Measurements from ENCODE around the gene ARVCF. TPM values are rescaled to one million over a fixed set of nuclear protein-coding genes. Genes with fewer than 3 reads are reported as not detected.
A peak's percentile ranks its signal among the peaks of the same experiment; 100 is the strongest.

ARVCF gene
- total RNA-seq, 1 donor from 2014 or later: 19.2 TPM

GRCh38 chr22:19996694-19997384 lies 19.8 kb downstream of the ARVCF start:
- no peak for DNase-seq (ENCODE audit: low read depth)
- peak; percentile 52 for FAIRE-seq
- no peak for TF ChIP-seq CTCF (IDR thresholded peaks at IDR 0.05; ENCODE audit: insufficient read depth, low read length, severe bottlenecking)
- H3K36me3 ChIP-seq (ENCODE audit: control insufficient read depth, insufficient read depth, low read length): no peaks in the 10 kb centered on the region
- H3K27me3 ChIP-seq (ENCODE audit: control insufficient read depth, insufficient read depth, low read length): peaks cover 4% of the 10 kb centered on the region
- H3K4me3 ChIP-seq (ENCODE audit: low read depth, low read length): no peak overlapping the region

GRCh38 chr22:19995611-19996339 lies 20.8 kb downstream of the ARVCF start:
- Histone ChIP-seq H3K27me3 (ENCODE audit: control insufficient read depth, insufficient read depth, low read length) (peaks cover 4% of the 10 kb centered on the region), H3K36me3 (ENCODE audit: control insufficient read depth, insufficient read depth, low read length) (no peaks in the 10 kb centered on the region), H3K4me3 (ENCODE audit: low read depth, low read length) (no peak overlapping the region)
- FAIRE-seq (no peak), DNase-seq (ENCODE audit: low read depth) (no peak)
- no peak for TF ChIP-seq CTCF (IDR thresholded peaks at IDR 0.05; ENCODE audit: insufficient read depth, low read length, severe bottlenecking)

- DNase-seq (ENCODE audit: low read depth) (no peak), FAIRE-seq (peak; percentile 68)
- TF ChIP-seq CTCF (IDR thresholded peaks at IDR 0.05; ENCODE audit: insufficient read depth, low read length, severe bottlenecking): no peak
- Histone ChIP-seq H3K27me3 (ENCODE audit: control insufficient read depth, insufficient read depth, low read length) (peaks cover 4% of the 10 kb centered on the region), H3K36me3 (ENCODE audit: control insufficient read depth, insufficient read depth, low read length) (no peaks in the 10 kb centered on the region), H3K4me3 (ENCODE audit: low read depth, low read length) (no peak overlapping the region)
These were observed 21.6 kb downstream of the ARVCF start for GRCh38 chr22:19994851-19995610.

GRCh38 chr22:19993926-19994325 lies 22.7 kb downstream of the ARVCF start:
- peaks cover 4% of the 10 kb centered on the region for H3K27me3 ChIP-seq (ENCODE audit: control insufficient read depth, insufficient read depth, low read length)
- DNase-seq (ENCODE audit: low read depth) (no peak), FAIRE-seq (no peak)
- TF ChIP-seq CTCF (IDR thresholded peaks at IDR 0.05; ENCODE audit: insufficient read depth, low read length, severe bottlenecking): no peak
- no peak overlapping the region for H3K4me3 ChIP-seq (ENCODE audit: low read depth, low read length)
- no peaks in the 10 kb centered on the region for H3K36me3 ChIP-seq (ENCODE audit: control insufficient read depth, insufficient read depth, low read length)

- peaks cover 4% of the 10 kb centered on the region for H3K27me3 ChIP-seq (ENCODE audit: control insufficient read depth, insufficient read depth, low read length)
- no peak overlapping the region for H3K4me3 ChIP-seq (ENCODE audit: low read depth, low read length)
- DNase-seq (ENCODE audit: low read depth): no peak
- H3K36me3 ChIP-seq (ENCODE audit: control insufficient read depth, insufficient read depth, low read length): no peaks in the 10 kb centered on the region
- FAIRE-seq: no peak
- no peak for TF ChIP-seq CTCF (IDR thresholded peaks at IDR 0.05; ENCODE audit: insufficient read depth, low read length, severe bottlenecking)
These were observed 23.7 kb downstream of the ARVCF start for GRCh38 chr22:19992921-19993355.
